NCI-H2227 (cell line): ENCODE measurements around the gene PLB1.
A peak's percentile ranks its signal among the peaks of the same experiment; 100 is the strongest.

Experiments used
- DNase-seq: peaks from one replicate; lab custom pipeline; 2025; ENCODE audit not compliant: unreplicated experiment; lab: John Stamatoyannopoulos, UW

PLB1 gene

GRCh38 chr2:28624793-28625701 lies 129.2 kb downstream of the PLB1 start:
- no peak for DNase-seq

GRCh38 chr2:28626376-28626775 lies 130.5 kb downstream of the PLB1 start:
- no peak for DNase-seq

GRCh38 chr2:28626891-28627421 lies 131.1 kb downstream of the PLB1 start:
- DNase-seq: no peak

DNA sequence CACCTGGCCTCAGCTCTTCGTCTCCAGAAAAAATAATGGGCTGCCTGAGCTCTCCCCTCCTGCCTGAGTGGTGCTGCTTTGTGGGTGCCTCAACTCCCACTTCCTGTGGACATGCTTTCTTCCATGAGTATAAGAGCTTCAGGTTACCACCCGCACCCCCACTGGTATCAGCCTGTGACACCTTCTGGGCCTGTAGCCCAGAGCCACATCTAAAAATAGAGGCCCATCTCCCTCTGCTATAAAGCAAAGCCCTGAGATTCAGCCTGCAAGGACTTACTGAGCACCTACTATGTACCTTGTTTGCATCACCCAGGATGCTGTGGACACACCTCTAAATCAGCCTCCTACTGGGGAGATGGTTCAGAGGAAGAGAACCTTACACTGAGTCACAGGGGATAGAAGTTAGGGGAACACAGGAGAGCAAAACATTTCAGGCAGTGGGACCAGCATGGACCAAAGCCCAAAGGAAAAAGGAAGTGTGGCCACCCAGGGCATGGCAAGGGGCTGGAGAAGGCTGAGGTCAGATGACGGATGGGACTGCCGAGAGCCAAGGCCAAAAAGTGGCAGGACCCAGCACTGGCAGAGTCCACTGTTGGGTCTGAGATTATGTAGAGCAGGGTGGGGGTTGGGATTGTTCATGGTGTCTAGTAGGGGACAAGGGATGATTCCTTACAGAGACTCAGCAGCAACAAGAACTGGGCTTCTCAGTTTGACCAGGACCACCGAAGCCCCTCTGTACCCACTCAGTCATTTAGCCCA lies 132.0 kb downstream of the PLB1 start:
- no peak for DNase-seq

GRCh38 chr2:28628506-28628905 lies 132.6 kb downstream of the PLB1 start:
- no peak for DNase-seq

- no peak for DNase-seq
Measured at GRCh38 chr2:28628987-28629386, 133.1 kb downstream of the PLB1 start.

DNA sequence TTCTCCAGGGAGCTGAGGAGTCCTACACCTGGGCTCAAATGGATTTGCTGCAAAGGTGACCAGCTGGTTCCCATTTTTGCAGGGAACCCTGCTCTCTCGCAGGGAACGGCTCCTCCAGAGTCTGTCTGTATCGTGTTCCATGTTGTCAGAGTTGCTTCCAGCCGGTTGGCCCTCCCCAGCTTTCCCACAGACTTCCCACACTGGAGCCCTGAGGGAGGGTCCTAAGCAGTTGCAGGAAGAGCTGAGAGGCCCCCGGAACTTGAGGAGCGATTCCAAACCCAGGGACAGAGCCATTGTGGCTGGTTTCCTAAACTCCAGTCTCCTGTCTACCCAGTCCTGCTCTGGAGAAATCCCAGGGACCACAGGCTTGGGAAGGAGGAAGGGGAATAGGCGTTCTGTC lies 134.1 kb downstream of the PLB1 start:
- DNase-seq: no peak

DNA sequence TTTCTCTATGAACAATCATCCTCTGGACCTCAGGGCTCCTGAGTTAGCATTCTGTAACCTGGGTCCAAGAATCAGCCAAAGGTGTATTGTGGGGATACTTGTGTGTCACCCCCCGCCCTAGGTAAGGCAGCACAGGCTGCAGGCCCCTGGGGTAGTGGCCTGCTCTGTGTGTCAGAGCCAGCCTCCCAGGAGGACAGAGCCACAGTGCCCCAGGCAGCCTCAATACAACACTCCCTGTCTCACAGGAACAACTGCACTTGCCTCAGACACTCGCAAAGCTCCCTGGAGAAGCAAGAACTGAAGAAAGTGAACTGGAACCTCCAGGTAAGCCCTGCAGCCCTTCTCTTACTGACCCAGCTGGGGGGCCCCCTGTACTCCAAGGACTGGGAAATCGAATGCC lies 134.5 kb downstream of the PLB1 start:
- no peak for DNase-seq

DNA sequence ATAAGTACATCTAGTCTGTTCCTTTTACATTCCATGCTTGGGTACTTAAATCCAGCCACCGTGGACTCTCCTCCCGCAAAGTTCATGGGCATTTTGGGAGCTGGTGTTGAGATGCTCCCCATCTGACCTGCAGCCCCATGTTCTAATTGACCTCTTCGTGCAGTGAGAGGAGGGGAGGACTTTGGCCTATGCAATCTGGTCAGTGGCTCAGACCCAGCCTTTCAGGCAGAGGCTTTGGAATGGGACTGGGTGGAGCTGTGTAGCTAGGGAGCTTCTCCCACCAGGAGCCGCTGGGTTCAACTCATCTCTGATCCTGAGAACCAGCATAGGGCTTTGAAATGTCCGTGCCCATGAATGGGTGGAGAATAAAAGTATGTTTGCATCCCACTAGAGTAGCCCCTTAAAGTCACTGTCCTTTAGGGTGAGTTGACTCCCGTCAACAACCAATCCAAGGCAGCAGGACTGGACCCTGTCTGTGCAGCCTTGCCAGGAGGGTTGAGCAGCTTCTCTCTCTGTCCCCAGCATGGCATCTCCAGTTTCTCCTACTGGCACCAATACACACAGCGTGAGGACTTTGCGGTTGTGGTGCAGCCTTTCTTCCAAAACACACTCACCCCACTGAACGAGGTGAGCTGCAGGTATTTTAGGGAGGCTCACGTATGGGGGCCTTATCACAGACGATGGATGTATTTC lies 135.8 kb downstream of the PLB1 start:
- no peak for DNase-seq

GRCh38 chr2:28632791-28633190 lies 136.9 kb downstream of the PLB1 start:
- no peak for DNase-seq

DNA sequence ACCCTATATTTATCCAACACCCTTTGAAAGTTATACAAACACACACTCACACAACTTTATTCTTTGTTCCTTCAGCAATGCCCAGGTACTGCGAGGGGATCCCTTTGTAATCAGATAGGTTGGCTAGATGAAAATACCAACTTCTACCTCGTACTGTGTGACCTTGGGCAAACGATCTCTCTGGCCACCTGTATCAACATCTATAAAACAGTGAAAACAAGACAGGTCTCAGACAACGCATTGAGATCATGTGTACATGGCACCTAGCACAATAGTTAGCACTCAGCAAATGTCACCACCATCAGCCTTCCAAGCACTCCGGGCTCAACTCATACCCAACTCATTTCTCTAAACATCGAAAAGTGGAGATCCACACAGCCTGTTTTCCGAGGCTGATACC lies 137.3 kb downstream of the PLB1 start:
- DNase-seq: no peak

DNA sequence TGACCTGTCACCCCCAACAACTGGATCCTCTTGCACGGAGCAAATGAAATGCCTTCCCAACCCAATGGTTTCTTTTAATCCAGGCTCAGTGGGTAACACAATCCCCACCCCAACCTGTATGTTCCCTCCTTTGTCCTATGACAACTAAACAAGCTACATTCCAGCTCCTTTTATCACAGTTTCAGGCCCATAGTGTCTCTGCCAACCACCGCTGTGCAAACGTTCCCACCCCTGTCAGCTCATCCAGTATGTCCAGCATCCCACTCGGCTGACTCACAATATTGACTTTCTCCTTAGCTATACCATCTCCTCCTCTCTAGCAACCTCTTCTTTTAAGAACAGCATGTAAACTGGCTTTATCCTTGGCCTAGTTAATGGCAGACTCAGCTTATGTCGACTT lies 137.9 kb downstream of the PLB1 start:
- DNase-seq: no peak

DNA sequence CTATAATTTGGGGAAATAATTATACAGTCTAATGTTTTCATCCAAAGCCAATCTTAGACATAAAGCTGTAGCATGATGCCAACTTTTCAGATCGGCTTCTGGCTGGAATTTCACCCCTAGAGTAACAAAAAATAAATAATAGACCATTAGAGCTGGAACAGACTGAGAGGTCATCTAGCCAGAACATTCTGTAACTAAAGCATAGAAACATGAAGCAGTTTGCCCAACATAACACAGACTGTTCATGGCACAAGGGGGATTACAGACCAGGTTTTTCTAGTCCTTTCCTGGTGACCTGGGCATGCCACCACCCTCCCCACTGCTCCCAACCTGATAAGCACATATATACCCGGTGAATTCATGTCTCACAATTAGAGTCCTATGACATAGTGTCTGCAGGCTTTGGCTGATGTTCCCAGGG lies 139.3 kb downstream of the PLB1 start:
- DNase-seq: peak; percentile 19

GRCh38 chr2:28636491-28636890 lies 140.6 kb downstream of the PLB1 start:
- no peak for DNase-seq

DNA sequence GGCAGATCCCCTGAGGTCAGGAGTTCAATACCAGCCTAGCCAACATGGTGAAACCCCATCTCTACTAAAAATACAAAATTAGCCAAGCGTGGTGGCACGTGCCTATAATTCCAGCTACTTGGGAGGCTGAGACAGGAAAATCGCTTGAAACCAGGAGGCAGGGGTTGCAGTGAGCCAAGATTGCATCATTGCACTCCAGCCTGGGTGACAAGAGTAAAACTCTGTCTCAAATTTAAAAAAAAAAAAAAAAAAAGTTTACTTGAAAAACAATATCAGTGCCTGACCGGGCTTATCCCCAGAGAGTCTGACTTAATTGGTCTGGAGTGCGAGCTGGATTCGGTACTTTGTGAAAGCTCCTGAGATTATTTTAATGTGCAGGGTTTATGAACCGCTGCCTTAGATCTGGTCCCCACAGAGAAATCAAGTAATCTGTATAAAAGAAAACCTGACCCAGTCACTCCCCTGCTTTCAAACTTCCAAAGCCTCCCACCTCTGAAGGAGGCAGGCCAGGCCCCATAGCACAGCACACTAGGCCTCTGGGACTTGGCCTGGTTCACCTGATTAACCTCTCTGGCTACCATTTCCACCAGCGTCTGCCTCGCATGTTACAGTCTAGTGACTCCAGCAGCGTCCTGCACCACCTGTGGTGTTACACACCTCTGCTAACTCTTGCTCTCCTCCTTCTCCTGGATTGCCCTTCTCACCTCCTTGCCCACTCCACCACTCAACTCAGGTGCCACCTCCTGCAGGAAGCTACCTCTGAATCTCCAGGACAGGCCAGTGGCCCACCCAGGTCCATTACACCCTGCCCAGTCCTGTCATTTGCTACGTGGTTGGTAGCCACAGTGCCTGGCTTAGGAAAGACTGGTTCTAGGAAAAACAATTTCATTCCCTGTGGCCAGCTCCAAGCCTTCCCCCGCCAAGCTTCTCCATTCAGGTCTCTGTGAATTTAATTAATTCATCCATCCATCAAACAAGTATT lies 141.5 kb downstream of the PLB1 start:
- DNase-seq: no peak

DNA sequence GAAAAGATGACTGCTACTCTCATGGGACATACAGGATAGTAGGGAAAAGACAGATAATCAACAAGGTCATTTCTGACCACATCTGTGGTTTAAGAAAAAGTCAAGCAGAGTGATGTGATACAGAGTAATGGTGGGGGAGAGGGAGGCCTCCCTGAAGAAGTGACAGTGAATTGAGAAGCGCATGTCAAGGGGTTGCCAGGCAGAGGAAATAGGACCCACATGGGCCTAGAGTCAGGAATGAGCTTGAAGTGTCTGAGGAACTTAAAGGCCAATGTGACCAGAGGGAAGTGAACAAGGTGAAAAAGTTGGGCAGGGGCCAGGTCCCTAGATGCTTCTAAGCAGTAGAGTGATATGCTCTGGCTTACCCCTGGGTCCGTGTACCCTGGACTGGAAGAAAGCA lies 142.2 kb downstream of the PLB1 start:
- no peak for DNase-seq

GRCh38 chr2:28639092-28639691 lies 143.3 kb downstream of the PLB1 start:
- DNase-seq: no peak

- no peak for DNase-seq
Measured at GRCh38 chr2:28639836-28640235, 144.0 kb downstream of the PLB1 start.

- DNase-seq: no peak
Measured at GRCh38 chr2:28640260-28640907, 144.5 kb downstream of the PLB1 start.
